ENCODE data around the gene GRAMD2A.
A peak's percentile ranks its signal among the peaks of the same experiment; 100 is the strongest.

GRAMD2A gene

GRCh38 chr15:72217216-72217615, 19.6 kb upstream of the GRAMD2A start:
- no peak for DNase-seq (ENCODE audit: low read depth, low spot score)

DNA sequence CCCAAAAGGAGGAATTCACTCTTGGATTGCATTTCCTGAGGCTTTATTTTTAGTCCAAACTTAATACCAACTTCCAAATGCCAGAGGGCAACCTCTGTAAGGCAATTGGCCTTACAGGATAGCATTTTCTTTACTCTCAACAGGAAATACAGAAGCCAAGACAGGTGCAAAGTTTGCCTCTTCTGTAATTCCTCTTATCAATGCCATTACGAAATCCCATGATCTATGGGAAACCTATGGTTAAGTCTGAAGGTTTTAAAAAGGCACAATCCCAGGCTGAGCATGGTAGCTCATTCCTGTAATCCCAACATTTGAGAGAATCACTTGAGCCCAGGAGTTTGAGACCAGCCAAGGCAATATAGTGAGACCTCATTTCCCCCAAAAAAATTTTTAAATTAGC, 18.5 kb upstream of the GRAMD2A start:
- no peak for DNase-seq (ENCODE audit: low read depth, low spot score)

DNA sequence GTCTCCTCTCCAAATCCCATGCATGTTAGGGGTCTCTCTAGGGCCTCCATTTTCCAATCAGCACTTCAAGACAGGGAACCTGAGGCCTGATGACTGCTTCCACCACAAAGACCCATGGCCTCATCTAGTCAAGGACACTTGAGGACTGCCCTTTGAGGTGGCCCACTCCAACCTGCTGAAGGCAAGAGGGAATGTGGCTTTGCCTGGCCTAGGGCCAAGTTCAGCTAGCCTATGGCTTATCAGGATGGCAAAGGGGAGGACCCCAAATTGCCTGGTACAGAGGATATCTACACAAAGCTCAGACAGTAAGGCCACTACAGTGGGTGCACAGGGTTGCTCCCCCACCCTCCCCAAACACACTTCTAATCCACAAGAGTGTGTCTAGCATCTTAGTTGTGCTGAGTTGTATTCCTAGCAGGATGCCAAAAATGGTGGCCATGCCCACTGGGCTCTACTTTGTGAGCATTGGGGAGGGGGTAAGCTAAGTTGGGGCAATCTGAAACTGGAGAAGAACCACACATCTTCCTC, 10.0 kb upstream of the GRAMD2A start:
- DNase-seq (ENCODE audit: low read depth, low spot score): no peak

GRCh38 chr15:72206677-72207000, 9.1 kb upstream of the GRAMD2A start:
- no peak for DNase-seq (ENCODE audit: low read depth, low spot score)

DNA sequence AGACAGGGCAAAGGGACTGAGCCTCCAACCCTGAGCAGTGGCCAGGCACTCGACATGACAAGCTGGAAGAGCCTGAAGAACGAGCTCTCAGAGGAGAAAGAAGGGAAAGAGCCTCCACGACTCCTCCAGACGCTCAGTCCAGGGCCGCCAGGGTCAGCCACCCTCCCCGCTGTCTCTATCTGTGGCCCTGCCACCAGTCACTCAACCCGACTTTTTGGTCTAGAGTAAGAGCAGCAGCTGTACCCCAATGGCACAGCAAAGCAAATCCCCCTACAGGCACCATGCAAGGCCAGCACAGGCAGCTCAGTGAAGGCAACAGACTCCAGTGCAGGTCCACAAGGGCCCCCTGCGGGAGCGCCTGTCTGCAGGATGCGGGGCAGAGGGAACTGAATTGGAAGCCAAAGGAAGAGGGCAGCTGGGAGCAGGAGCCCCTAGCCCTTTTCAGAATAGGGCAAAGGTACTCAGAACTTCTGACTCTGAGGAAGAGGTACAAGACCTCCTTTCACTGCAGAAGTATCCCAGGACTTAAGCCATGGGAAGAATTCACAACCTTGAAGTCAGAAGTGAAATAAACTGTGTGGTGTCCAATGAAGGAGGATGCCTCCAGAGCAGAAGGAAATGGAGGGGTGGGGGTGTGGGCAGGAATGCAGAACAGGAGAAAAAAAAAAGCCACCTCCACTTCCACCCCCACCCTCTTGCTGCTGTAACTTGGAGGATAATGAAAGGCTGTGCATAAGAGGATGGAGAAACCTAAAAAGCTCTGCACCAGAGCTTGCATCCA, 8.5 kb upstream of the GRAMD2A start:
- no peak for DNase-seq (ENCODE audit: low read depth, low spot score)

DNA sequence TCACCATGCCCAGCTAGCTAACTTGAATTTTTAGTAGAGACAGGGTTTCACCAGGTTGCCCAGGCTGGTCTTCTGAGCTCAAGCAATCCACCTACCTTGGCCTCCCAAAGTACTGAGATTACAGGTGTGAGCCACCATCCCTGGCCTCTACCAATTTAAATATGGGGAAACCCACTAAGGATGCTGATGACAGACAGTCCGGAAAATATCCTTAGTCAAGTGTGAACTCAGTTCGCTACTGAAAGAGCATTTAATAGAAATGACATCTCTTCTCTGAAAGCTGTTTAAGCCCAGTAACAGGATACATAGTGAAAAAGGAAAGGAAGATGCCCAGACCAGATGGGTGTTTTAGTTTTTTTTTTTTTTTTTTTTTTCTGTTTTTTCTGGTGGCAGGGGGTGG, 7.7 kb upstream of the GRAMD2A start:
- DNase-seq (ENCODE audit: low read depth, low spot score): no peak

DNA sequence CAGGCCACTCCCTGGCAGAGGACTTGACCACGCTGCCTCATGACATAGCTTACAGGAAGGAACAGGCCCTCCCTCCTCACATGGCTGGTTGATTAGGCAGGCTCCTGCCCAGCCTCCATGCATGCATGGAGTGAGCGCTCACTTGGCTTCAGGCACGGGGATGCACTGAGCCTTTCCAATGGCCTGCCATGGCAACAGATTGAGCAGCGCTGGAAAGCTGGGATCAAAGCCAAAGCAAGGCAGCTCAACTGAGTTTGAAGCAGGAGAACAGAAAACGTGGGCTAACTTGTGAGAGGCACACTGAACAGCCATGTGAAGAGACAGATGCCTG, 5.9 kb upstream of the GRAMD2A start:
- DNase-seq (ENCODE audit: low read depth, low spot score): no peak

- DNase-seq (ENCODE audit: low read depth, low spot score): no peak
Measured at GRCh38 chr15:72202801-72203506, 5.4 kb upstream of the GRAMD2A start.

GRCh38 chr15:72202302-72202701, 4.7 kb upstream of the GRAMD2A start:
- no peak for DNase-seq (ENCODE audit: low read depth, low spot score)

- DNase-seq (ENCODE audit: low read depth, low spot score): no peak
Measured at GRCh38 chr15:72201391-72201921, 3.9 kb upstream of the GRAMD2A start.

GRCh38 chr15:72200395-72201237, 3.0 kb upstream of the GRAMD2A start:
- no peak for DNase-seq (ENCODE audit: low read depth, low spot score)

DNA sequence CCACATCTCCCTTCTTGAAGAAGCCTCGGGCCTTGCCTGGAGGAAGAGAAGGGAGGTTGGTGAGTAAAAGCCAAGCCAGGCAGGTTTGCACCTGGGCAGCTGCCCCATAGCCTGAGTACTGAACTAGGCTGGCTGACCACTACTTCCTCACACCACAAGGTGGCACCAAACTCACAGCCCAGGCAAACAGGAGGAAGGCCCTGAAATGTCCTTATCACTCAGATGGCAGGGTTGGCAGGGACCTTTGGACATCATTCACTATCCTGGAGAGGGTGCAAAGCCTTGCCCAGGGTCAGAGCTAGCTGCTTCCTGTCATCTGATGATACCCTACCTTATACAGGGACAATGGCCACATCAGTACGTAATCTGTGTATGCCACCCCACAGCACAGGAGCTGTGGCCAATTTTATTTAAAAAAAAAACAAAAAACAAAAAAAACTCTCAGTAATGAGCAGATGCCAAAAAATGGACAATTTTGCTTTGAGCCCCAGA, 2.2 kb upstream of the GRAMD2A start:
- peak; percentile 89 for DNase-seq (ENCODE audit: low read depth, low spot score)

GRCh38 chr15:72199205-72199515, 1.6 kb upstream of the GRAMD2A start:
- DNase-seq (ENCODE audit: low read depth, low spot score): no peak

DNA sequence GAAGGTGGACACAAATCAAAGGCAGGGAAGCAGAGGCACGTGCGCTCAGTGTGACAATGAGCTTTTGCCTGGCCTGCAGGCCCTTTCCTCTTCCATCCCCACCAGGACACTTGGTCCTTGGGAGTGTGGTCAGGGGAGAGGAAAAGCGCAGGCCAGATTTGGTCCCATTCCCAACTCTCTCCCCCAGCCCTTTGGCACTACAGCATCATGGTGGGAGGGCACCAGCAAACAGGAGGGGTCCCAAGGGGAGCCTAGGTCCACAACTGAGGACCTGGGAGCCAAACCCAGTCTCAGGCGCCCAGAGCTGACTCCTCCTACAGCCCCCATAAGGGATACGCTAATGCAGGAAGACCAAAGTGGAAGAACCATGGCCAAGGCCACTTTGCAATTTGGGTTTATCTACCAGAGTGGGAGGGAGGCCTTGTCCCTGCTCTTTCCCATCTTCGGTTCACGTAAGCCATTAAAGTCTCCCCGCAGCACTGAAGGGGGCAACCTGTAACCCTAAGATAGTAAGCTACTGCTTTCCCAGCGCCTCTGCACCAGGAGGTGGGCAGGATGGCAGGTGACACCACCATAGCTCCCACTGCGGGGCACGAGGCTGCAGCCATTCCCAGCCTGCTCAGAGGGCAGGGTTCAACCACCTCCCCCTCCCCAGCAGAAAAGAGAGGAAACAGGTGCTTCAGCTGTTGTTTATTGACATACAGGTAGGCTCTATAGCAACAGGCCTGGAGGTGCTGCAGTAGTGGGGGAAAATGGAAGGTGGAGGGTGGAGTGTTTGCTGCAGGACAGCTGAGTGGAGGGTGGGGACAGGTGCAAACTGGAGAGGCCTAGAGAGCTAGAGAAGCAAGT, 993 bp upstream of the GRAMD2A start:
- no peak for DNase-seq (ENCODE audit: low read depth, low spot score)

- peak; percentile 50 for DNase-seq (ENCODE audit: low read depth, low spot score)
Measured at GRCh38 chr15:72197041-72197459, 537 bp downstream of the GRAMD2A start.

GRCh38 chr15:72196409-72197040, 1.1 kb downstream of the GRAMD2A start:
- DNase-seq (ENCODE audit: low read depth, low spot score): no peak

DNA sequence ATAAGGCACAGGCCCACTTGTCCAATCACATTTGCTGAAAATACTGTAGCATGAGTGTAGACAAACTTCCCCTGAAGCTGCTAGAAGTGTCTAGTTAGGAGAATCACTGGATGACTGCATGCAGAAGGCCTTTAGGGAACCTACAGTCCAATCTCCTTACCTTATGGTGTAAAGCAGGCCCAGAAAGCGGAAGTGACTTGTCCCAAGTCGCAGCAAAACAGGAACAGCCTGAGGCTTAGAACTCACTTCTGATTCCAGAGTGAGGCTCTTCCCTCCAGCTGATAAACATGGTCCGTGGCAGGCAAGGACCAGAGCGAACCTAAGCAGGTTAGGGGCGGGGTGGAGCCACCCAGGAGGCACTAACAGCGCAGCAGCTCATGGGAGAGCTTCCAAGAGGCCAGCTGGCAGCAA, 2.5 kb downstream of the GRAMD2A start:
- peak; percentile 87 for DNase-seq (ENCODE audit: low read depth, low spot score)

DNA sequence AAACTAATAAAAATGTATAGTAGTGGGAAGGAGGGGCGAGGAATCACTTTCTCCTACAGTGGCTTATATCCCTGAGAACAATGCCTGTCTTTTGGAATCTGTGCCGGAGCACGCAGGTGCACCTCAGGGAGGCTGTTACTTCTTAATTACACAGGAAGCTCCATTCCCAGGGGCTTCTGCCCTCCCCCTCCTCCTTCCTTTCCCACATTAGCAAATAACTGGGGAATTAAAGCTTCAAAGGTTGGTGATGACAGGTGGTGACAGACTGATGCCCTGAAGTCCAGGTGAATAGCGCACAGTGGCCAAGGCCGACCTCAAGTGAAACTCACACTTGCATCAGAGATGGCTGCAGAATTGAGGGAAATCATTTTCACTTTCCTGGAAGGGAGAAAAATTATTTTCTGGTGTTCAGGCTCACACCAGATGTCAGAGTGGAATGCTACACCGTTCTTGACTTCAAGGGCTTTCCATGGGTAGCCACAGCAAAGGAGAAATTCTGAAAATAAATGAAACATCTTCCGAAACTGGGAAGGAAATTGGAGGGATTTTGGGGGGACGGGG, 3.7 kb downstream of the GRAMD2A start:
- DNase-seq (ENCODE audit: low read depth, low spot score): no peak

DNA sequence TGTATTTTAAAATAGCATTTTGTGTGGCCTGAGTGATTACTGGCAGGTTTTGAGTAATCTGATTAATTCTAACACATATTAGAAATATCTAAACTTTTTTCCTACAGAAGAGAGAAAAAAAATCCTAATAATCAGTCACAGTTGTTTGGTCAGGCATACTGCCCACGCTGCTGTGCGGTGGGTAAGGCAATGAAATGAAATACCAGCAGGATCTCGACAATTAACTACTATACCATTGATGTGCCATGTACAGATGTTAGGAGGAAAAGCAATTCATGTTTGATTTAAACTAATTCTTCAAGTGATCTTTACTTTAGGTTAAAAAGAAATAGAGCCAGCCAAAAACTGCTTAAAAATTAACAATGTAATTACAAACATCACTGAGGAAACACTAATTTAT, 5.2 kb downstream of the GRAMD2A start:
- no peak for DNase-seq (ENCODE audit: low read depth, low spot score)

DNA sequence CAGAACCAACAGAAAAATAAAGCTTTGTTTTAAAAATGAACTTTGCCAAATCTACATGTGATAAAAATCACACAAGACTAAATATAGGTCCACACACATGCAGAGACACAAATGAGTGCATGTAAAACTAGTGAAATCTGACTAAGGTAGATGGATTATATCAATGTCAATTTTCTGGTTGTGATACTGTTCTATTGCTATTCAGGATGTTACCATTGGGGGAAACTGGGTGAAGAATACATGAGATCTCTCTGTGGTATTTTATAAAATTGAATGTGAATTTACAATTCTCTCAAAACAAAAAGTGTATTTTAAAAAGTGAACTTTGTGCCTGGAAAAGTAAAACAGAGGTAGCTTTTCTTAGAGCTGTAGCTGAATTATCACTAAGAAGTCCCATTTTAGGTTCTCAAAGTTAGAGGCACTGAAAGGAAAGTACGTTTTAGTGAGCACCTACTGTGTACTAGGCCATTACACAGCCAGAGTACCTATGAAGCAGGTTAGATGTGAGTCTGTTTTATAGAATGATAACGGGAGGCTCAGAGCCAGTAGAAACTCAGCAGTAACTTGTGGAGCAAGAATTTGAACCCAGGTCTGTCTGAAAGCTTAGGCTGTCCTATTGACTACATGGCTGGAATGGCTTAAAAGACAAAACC, 8.2 kb downstream of the GRAMD2A start:
- no peak for DNase-seq (ENCODE audit: low read depth, low spot score)
